GM19452 (cell line): ENCODE data around the gene TREML2.
"Not testable (repeated sequence)": the region's sequence is repeated elsewhere in the genome, so short reads cannot be mapped to it uniquely, and the experiment has no call there.

Source experiments
- ATAC-seq: cut with Tn5 transposase; IDR thresholded peaks from one replicate; pipeline ENCODE4 v1.9.1; 2021; ENCODE audit not compliant: unreplicated experiment

Gene TREML2

DNA sequence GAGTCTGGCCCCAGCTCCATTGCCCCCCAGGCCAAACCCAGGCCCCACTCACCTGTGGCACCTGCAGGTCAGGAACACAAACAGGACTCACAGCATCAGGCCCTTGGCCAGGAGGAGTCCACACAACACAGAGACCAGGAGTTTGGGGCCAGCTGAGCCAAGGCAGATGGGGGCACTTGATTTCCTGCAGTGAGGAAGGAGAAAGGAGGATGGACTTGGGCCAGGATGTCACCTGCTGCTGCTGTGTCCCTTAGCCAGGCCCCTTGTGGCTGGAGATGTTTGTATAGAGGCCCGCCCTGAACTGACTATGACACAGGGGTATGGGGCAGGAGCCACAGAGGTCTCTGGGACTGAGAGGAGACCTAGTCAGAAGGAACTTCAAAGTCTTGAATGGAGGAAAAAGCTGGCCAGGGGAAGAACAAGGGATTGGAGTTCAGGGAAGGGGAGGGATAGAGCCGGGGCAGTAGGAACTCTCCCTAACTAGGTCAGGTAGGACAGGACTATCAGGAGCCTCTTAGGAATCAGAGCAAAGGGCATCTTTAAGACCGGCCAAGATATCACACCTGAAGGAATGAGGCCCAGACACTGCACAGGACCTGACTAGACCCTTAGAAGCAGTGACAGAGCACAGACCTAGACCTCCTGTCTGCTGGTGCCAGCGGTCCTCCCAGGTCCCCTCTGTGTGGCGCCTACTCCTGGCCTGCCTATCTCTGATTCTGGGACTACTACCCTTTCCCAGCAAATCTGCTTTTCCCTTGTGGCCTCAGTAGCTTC lies 8.8 kb upstream of the TREML2 start:
- ATAC-seq: no peak

DNA sequence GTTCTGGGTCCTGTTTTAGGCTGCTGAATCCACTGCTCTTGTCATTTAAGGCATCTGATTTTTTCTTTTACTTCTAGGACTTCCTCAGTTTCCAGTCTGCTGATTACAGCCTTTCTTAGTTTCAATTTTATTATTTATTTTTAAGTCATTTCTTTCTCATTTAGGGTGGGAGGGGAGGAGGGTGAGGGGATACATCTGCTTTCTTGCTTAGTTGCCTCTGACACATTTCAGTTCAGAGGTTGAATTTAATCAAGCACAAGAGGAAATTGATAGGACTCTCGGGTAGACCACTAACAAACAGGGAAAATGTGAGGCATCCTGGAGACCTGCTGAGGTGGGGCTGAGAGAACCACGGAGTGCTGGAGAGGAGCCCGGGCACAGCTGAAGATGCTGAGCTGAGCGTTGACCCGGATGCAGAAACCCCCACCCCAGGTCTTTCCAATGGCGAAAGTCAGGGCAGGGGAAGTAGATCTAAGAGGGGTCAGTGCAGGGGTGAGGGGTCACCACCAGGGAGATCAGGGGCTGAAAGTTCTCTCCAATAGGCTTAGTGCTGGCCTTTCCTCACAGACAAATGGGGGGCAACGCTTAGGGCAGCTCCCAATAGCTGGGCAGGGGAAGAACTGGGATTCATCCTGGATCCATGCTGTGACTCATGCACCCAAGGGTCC lies 7.6 kb upstream of the TREML2 start:
- ATAC-seq: no peak

DNA sequence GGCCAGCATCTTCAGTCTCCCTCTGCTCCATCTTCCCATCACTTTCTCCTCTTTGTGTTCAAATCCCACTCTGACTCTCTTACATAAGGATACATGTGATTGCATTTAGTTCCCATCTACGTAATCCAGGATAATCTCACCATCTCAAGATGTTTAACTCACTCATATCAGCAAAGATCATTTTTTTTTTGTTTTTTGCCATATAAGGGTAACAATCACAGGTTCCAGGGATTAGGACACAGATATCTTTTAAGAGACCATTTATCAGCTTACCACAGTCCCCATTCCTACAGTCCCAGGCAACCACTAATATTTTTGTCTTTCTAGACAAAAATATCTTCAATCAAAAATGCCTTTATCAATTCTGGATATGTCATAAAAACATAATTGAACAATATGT lies 3.2 kb upstream of the TREML2 start:
- ATAC-seq: no peak

DNA sequence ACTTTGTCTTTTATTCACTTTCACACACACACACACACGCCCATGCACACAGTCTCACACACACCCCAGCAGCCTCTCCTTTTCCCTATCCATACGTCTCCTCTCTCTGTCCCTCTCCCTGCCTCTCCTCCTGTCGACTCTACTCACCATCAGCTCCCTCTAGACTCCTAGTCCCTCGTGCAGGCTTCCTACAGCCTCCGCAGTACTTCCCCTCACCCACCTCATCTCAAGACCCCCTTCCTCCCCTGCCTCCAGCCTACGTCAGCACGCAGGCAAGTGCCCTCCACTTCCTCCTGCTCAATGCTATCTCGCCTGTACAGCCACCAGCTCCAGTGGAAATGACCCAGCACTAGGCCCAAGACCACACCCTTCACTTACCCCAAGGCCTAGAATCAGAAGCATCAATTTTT lies 820 bp upstream of the TREML2 start:
- ATAC-seq: no peak

DNA sequence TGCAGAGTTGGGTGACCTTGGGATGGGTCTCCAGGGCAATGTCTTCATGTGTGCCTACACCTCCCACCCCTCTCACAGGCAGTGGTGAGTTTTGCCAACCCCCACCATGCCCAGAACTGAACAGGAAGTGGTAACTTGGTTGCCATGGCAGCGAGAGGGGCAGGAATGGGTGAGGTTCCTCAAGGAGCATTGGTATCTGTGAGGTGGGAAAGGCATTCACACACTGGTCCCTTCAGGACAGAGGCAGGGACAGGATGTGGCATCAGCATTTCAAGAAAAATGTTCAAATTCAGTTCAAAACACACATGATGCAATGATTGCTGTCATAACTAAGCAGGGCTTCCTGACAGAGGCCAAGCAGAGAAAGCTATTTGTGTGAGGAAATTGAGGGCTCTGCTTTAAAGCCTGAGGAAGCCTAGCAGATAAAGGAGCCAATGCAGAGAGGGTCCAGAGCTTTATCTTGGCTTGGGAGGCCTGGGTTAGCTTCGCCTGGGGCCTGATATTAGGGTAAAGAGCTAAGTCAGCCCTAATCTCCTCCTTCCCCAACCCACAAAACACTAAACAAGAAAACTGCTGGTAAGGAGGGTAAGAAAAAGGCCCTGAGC lies 551 bp downstream of the TREML2 start:
- ATAC-seq: no peak

DNA sequence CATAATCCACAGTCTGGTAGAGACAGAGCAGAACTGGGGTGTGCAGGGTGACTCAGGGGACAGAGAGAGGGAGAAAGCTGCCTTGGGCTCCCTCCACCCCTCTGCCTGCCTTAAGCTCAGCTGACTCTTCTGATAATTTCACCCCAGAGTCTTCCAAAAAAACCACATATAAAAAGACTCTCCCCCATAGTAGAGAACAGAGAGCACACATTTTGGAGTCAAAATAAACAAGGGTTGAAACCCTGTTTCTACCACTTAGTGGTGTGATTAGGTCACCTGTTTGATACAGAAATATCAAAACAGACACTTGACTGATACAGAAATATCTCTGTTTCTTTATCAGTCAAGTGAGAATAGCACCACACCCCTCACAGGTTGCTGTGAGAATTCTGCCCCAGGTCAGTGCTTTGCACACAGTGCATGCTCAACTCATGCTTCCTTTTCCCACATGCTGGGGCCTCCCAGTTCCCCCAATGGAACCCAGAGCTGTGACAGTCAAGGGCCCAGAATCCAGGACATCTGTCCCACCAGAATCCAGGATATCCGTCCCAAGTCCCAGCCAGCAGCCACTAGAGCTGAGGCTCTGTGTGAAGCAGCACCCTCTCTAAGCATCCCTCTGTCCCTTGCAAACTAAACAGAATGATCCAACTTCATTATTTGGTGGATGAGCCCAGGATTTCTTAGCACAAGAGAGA lies 1.2 kb downstream of the TREML2 start:
- no peak for ATAC-seq

DNA sequence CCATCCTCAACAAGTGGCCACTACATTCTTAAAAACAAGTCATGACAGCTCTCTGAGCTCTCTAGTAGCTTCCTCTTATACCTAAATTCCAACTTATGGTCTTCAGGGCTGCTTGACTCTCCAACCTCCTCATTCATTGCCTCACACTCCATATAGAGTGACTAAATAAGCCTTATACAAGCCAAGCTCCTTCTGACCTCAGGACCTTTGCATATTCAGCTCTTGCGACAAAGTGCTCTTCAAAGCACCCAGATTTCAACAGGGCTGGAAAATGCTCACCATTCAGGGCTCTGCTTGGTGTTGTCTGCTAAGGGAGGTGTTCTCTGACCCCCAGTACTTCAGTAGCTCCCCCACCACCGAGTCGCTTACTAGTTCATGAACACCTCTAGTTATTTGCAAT lies 3.7 kb downstream of the TREML2 start:
- ATAC-seq: no peak

DNA sequence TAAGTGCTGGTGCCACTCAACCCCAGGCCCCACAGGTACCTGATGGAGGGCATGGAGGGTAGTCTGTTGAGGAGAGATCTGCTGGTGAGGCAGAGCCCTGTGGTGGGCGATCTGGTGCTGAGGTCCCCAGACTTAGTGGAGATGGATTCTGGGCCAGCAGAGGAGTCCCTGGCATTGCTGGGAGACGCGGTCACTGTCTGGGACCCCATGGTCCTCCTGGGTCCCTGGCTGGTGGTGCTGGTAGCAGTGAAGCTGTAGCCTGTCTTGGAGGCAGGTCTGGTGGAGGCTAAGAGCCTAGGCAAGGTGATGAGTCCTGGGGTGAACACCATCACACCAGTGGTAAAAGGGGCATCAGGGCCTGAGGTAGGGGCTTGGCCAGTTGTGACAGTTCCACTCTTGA lies 6.6 kb downstream of the TREML2 start:
- ATAC-seq: no peak

DNA sequence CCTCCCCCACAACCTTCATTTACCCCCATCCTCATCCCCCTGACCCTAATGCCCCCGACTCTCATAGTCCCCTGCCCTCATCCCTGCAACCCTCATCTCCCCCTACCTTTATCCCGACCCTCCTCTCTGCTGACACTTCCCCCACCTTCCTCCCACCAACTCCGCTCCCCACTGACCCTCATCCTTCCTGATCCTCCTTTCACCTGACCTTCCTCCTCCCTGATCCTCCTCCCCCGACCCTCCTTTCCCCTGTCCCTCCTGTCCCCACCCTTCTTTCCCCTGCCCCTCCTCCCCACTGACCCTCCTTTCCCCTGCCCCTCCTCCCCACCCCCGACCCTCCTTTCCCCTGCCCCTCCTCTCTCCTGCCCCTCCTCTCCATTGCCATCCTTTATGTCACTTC lies 7.1 kb downstream of the TREML2 start:
- ATAC-seq: no peak

DNA sequence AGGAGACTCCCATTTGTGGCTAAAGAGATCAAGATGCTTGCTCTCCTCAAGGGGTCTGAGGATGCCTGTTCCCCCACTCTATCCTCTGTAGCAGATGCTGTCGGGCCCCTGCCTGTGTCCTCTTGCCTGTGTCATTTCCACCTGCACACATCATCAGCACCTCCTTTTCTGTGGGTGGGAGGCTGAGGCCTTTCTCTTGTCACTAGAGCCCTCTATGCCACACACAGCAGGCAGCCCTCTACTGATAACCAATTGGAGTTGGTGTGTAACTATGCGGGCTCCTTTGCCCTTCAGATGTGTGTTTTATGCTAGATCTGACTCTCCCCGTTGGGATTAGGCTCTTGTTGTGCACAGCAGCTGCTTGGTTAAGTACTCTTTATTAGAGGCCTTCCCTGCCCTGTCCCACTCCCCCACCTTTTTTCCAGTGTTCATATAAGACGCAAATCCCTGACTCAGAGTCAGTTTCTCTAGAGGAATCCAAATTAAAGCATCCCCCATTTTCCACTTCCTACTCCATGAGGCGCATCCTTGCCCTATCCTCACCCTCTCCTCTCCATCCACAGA lies 7.7 kb downstream of the TREML2 start:
- no peak for ATAC-seq

DNA sequence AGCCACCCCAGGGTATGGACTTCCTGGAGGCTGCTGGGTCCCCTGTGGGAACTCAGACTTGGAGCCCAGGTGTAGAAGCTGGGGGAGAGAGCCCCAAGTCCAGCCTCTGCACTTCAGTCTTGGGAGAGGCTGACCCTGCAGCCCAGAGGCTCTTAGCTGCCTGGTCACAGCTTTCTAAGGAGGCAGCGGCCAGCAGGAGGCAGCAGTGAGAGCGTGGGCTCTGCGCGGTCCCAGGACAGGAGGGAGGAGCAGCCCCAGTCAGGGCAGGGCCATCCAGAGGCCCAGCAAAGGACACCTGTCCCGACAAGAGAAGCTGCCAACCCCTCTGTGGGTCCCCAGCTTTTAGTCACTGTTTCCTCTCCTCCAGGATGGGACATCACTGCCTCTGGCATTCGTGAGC lies 9.4 kb downstream of the TREML2 start:
- ATAC-seq: no peak

DNA sequence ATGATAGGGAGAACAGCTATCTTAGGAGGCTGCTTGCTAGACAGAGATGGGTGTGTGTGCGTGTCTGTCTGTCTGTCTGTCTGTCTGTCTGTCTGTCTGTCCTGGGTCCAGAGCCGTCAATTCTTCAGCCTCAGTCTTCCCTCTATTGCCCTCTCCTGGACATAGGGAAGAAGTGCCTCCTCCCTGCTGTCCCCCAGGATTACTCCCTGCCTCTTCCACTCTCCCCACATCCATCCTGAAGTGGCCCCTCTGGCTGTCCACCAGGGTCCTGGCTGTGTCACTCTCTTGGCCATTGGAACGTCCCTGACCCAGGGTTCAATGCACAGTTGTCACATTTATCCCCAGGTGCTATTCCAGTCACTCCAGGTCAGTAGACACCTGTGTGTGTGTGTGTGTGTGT lies 10.2 kb downstream of the TREML2 start:
- ATAC-seq: no peak

DNA sequence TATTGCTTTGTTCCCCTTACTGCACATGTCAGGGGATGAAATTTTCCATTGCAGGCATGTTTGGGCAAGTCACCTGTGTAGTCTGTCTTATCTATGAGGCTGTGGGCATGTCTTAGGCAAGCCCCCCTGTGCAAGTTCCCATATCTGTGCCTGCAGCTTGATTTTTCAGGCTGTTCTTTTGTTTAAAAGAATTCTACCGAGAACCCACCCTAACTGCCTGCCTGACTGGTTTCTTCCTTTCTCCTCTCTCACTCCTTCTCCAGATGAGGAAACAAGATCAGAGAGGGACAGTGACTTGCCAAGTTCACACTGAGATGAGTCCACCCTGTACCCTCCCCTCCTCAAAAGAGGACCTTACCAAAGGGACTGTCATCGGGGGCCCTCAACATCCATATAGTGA lies 11.0 kb downstream of the TREML2 start:
- no peak for ATAC-seq

DNA sequence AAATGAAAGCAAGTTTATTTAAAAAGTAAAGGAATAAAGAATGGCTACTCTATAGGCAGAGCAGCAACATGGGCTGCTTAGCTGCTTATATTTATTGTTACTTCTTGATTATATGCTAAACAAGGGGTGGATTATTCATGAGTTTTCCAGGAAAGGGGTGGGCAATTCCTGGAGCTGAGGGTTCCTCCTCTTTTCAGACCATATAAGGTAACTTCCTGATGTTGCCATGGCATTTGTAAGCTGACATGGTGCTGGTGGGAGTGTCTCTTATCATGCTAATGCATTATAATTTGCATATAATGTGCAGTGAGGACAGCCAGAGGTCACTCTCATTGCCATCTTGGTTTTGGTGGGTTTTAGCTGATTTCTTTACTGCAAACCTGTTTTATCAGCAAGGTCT lies 11.9 kb downstream of the TREML2 start:
- ATAC-seq: not testable (repeated sequence)

DNA sequence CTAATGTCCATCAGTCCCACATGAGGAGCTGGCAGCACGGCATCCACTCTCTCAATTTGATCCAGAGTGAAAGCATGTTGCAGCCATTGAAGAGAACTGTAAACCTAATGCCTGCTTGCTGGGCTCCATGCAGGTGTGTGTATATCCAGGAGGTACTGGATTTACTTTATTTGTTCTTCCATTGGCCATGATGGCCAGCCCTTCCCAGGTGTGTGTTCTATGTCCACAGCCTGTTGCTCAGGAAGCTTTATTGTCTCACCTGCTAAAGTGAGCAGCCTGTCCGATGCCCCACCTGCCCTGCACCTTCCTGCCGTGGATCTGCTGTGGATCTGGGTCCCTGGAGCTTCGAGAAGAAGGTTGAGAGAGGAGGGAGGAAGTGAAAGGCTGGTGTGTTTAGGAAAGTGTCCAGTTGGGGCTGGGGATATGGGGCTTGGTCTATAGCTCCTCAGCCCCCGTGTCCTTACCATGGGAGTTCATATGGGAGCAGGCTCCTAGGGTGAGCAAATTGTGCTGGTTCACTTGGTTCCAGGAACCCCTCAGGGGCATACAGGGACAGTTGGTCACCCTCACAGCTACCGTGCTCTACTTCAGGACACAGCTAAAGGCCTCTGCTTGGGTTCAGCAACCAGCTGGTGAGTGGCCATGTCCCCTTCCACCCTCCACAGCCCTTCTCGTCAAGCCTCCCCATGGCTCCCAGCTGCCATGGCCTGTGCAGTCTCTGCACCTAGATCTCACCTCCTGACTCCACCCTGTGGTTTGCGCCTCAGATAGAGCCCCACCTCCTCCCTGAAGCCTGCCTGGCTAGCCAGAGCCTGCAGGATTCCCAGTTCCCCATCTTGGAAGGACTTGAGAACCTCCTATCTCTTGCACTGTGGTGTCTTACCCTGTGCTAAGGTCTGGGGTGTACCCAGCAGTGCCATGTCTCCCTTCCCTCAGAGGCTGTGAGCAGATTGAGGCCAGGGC lies 12.7 kb downstream of the TREML2 start:
- no peak for ATAC-seq

DNA sequence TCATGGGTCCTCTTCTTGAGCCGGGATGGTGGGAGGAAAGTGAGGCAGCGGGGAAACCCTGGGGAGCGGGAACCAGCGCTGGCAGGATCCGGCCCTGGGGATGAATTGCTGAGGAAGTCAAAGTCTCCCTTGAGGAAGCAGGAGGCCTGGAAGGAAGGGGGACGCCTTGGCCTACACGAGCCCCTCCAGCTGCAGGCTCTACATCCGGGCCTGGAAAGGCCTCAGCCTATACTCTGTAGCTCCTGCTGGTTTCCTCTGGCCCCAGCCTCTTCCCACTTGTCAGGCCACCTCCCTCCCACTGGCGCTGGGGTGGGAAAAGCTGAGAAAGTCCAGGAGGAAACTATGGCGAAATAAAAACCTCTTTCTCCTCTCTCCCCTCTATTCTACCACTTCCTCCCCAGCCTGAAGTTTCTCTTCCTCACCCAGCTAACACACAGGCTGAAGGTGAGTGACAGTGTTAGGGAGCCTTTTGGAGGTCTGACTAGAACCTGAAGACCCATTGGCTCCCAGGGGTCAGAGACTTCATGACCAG lies 14.9 kb downstream of the TREML2 start:
- ATAC-seq: no peak

DNA sequence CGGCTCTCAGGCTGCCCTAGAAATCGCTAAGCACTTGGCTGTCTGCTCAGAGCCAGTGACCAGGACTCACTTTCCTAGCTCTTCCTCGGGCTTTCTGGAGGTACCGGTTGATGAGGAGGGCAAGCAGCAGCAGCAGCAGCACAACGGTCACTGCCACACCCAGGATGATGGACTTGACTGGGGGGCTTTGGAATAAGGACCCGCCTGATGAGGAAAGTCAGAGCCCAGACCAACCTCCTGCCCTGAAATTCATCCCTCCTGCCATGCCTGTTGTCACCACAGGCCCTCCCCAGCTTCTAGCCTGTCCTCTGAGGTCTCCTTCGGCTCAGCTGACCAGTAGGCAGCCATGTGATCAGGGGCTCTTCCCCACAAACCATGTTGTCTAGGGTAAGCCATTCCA lies 16.2 kb downstream of the TREML2 start:
- no peak for ATAC-seq

DNA sequence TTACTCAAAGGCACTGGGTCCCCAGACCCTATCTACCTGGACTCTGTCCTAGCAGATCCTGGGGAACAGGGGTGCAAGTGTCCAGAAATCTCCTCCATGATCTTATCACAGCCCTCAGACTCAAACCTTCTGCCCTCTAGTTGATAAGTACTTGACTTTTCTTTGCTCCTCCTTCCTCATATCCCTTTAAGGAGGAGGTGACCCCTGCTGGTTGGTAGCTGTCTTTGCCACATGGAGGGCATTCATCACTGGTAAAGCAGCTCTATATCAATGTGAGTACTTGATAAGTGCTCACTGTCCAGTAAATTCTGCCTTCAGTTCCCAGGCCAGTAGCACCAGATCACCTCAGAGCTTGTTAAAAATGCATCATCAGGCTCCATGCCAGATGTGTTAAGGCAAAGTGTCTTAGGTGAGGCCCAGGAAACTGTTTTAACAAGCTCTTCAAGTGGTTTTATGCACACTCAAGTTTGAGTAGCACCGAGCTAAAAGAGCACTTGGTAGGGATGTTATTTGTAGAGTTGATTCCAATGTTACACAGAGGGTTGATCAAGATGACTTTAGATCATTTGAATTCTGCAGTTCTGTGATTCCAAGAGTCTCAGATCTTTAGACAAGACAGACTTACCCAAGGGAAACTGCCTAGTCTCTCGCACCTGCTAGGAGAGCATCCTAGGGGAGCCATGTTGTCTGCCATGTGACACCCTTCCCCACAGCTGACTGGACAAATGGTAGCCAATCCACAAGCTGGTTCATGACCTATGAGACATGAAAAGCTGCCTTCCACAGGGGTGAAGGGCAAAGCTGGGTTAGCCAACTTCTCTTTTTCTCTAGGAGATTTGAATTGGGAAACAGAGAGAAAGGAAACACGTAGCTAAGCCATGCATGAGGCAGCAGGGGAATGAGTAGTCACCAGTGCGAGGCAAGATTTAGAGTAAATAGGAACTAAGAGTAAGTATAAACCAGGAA lies 18.6 kb downstream of the TREML2 start:
- no peak for ATAC-seq

DNA sequence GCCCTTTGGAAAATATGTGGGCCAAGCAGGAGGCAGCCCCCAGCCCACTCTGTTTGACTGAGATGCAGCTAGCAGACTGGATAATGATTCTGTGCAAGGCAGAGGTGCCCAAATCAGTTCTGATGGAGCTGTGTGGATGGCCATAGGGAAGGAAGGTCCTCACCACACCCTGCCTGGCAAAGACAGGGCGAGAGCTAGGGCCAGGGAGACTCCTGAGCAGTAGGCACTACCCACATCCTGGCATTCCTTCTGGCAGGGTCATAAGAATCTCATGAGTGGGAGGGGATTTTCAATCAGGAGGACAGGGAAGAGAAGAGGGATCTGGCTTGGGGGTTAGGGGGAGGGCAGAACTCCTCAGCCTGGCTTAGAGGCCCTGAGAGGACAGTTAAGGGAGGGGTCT lies 19.4 kb downstream of the TREML2 start:
- ATAC-seq: no peak
